Measurements from ENCODE around the gene TMEM42. TPM values are rescaled to one million over a fixed set of nuclear protein-coding genes. Genes with fewer than 3 reads are reported as not detected.

The TMEM42 gene
- total and polyA plus RNA-seq, 10 of the 15 experiments (the other 5 are each of a cell fraction or from before 2014, with no cell fraction given): 5.0 to 20.5 (median 12.2) TPM

- Histone ChIP-seq H3K36me3 (ENCODE audit: control insufficient read depth in 2 of 2, insufficient read depth in 2 of 2, low read length in 1 of 2) (peaks cover 13 to 14% of the 10 kb centered on the region in 2 experiments), H3K9ac (ENCODE audit: control insufficient read depth, insufficient read depth, low read length) (no peak overlapping the region), H3K4me2 (ENCODE audit: control insufficient read depth, insufficient read depth) (no peak overlapping the region), H3K4me3 (no peak overlapping the region), H3K27ac (ENCODE audit: control insufficient read depth, insufficient read depth) (no peak overlapping the region), H3K27me3 (replicated peaks in 1 of 2; ENCODE audit: control insufficient read depth in 2 of 2, insufficient read depth in 2 of 2, low read length in 1 of 2) (no peaks in the 10 kb centered on the region), H3K79me2 (ENCODE audit: control insufficient read depth, insufficient read depth, low read length) (no peaks in the 10 kb centered on the region), H3K4me1 (ENCODE audit: control insufficient read depth, insufficient read depth, low read length) (no peaks in the 10 kb centered on the region), H3K9me3 (replicated peaks; ENCODE audit: control insufficient read depth, insufficient read depth, low read length) (peaks cover 6% of the 10 kb centered on the region), H4K20me1 (ENCODE audit: control insufficient read depth, insufficient read depth) (no peaks in the 10 kb centered on the region), H2AFZ (ENCODE audit: control insufficient read depth, low read depth, low read length) (no peak overlapping the region)
- CTCF ChIA-PET: no interaction called here
- ATAC-seq: no peak
- 100% methylated on average over 1 of the region's 2 CpGs for WGBS (ENCODE audit: insufficient coverage, insufficient replicate concordance, low lambda C conversion rate, missing lambda C conversion rate)
- intact Hi-C loops (cut with micrococcal nuclease; ENCODE audit: unreplicated experiment) (no loop called here), in situ Hi-C loops (cut with MboI) (no loop called here)
- no TSS peak for BruUV-seq (replicated peaks)
- RAD21 ChIA-PET (ENCODE audit: unreplicated experiment): no interaction called here
- FAIRE-seq: no peak
- DNase-seq (ENCODE audit: low read depth, low spot score): no peak
- POLR2A ChIA-PET: interaction anchor here (0.7 kb wide), 1 partner anchor 76 kb away, joined by 8 read pairs; no protein-coding TSS in a partner anchor
- SMC1A ChIA-PET (ENCODE audit: uncharacterized antibody, unreplicated experiment): interaction anchor here (1.0 to 1.2 kb wide), 2 partner anchors 15 to 16 kb away, joined by 3 read pairs; no protein-coding TSS in a partner anchor
- TF ChIP-seq, protein P1, sequence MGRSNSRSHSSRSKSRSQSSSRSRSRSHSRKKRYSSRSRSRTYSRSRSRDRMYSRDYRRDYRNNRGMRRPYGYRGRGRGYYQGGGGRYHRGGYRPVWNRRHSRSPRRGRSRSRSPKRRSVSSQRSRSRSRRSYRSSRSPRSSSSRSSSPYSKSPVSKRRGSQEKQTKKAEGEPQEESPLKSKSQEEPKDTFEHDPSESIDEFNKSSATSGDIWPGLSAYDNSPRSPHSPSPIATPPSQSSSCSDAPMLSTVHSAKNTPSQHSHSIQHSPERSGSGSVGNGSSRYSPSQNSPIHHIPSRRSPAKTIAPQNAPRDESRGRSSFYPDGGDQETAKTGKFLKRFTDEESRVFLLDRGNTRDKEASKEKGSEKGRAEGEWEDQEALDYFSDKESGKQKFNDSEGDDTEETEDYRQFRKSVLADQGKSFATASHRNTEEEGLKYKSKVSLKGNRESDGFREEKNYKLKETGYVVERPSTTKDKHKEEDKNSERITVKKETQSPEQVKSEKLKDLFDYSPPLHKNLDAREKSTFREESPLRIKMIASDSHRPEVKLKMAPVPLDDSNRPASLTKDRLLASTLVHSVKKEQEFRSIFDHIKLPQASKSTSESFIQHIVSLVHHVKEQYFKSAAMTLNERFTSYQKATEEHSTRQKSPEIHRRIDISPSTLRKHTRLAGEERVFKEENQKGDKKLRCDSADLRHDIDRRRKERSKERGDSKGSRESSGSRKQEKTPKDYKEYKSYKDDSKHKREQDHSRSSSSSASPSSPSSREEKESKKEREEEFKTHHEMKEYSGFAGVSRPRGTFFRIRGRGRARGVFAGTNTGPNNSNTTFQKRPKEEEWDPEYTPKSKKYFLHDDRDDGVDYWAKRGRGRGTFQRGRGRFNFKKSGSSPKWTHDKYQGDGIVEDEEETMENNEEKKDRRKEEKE (IDR thresholded peaks at IDR 0.05): no peak
- TF ChIP-seq SUPT20H (IDR thresholded peaks at IDR 0.05; ENCODE audit: borderline replicate concordance, control insufficient read depth, low read depth, low read length) (no peak), TAF1 (IDR thresholded peaks at IDR 0.05; ENCODE audit: borderline replicate concordance, low read depth, low read length) (no peak), RBBP5 (conservative IDR thresholded peaks at IDR 0.05) (no peak), SIX5 (IDR thresholded peaks at IDR 0.05; ENCODE audit: low read depth, low read length, severe bottlenecking) (no peak), EGR1 (IDR thresholded peaks at IDR 0.05; ENCODE audit: borderline replicate concordance in 1 of 2, low read depth in 2 of 2, low read length in 2 of 2) (no peak), PBX3 (IDR thresholded peaks at IDR 0.05; ENCODE audit: insufficient replicate concordance, low read depth, low read length) (no peak), WRNIP1 (IDR thresholded peaks at IDR 0.05; ENCODE audit: borderline replicate concordance, low read depth, low read length) (no peak), BCL11A (IDR thresholded peaks at IDR 0.05; ENCODE audit: low read depth, low read length) (no peak)
- TF ChIP-seq, protein P2, sequence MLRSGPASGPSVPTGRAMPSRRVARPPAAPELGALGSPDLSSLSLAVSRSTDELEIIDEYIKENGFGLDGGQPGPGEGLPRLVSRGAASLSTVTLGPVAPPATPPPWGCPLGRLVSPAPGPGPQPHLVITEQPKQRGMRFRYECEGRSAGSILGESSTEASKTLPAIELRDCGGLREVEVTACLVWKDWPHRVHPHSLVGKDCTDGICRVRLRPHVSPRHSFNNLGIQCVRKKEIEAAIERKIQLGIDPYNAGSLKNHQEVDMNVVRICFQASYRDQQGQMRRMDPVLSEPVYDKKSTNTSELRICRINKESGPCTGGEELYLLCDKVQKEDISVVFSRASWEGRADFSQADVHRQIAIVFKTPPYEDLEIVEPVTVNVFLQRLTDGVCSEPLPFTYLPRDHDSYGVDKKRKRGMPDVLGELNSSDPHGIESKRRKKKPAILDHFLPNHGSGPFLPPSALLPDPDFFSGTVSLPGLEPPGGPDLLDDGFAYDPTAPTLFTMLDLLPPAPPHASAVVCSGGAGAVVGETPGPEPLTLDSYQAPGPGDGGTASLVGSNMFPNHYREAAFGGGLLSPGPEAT (IDR thresholded peaks at IDR 0.05; ENCODE audit: low read depth): no peak
- TF ChIP-seq, protein P3, sequence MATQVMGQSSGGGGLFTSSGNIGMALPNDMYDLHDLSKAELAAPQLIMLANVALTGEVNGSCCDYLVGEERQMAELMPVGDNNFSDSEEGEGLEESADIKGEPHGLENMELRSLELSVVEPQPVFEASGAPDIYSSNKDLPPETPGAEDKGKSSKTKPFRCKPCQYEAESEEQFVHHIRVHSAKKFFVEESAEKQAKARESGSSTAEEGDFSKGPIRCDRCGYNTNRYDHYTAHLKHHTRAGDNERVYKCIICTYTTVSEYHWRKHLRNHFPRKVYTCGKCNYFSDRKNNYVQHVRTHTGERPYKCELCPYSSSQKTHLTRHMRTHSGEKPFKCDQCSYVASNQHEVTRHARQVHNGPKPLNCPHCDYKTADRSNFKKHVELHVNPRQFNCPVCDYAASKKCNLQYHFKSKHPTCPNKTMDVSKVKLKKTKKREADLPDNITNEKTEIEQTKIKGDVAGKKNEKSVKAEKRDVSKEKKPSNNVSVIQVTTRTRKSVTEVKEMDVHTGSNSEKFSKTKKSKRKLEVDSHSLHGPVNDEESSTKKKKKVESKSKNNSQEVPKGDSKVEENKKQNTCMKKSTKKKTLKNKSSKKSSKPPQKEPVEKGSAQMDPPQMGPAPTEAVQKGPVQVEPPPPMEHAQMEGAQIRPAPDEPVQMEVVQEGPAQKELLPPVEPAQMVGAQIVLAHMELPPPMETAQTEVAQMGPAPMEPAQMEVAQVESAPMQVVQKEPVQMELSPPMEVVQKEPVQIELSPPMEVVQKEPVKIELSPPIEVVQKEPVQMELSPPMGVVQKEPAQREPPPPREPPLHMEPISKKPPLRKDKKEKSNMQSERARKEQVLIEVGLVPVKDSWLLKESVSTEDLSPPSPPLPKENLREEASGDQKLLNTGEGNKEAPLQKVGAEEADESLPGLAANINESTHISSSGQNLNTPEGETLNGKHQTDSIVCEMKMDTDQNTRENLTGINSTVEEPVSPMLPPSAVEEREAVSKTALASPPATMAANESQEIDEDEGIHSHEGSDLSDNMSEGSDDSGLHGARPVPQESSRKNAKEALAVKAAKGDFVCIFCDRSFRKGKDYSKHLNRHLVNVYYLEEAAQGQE (IDR thresholded peaks at IDR 0.05; ENCODE audit: low read depth, low read length): no peak
Measured at GRCh38 chr3:44832965-44833364, 28.7 kb upstream of the TMEM42 start.

Data from GM12878 (cell line).